Measurements from ENCODE around the gene GRM1. TPM values are rescaled to one million over a fixed set of nuclear protein-coding genes. Genes with fewer than 3 reads are reported as not detected.

The GRM1 gene
- polyA plus RNA-seq, 3 donors = not detected

- H2AFZ ChIP-seq (ENCODE audit: insufficient read depth, low read depth, low read length, poor library complexity, severe bottlenecking) = no peak overlapping the region
- intact Hi-C loops (cut with micrococcal nuclease) = no loop called here
- no peak overlapping the region for H3K4me3 Mint-ChIP-seq
- no peak for DNase-seq
- no peaks in the 10 kb centered on the region for H3K27me3 Mint-ChIP-seq (ENCODE audit: low read depth in 3 of 3)
- no peaks in the 10 kb centered on the region for H3K9me3 ChIP-seq (replicated peaks in 1 of 2; ENCODE audit: control insufficient read depth in 1 of 2, insufficient read depth in 1 of 2, low read length in 2 of 2)
- no peak overlapping the region for H3K27ac Mint-ChIP-seq
- WGBS (ENCODE audit: insufficient coverage) = no CpG with 5 or more reads among the region's 2 CpGs
- H3K79me2 ChIP-seq (ENCODE audit: insufficient read depth, low read length) = no peaks in the 10 kb centered on the region
- no peaks in the 10 kb centered on the region for H3K4me1 Mint-ChIP-seq
- no peak overlapping the region for H3K27ac ChIP-seq (ENCODE audit: low read depth in 1 of 2, low read length in 2 of 2)
- no peaks in the 10 kb centered on the region for H3K36me3 Mint-ChIP-seq
- H3K36me3 ChIP-seq (replicated peaks in 1 of 2; ENCODE audit: control insufficient read depth in 1 of 2, insufficient read depth in 2 of 2, low read length in 2 of 2) = no peaks in the 10 kb centered on the region
- H4K20me1 ChIP-seq (ENCODE audit: insufficient read depth, low read length) = no peaks in the 10 kb centered on the region
- peaks cover 0 to 6% (median 3%) of the 10 kb centered on the region in 7 donors for H3K9me3 Mint-ChIP-seq
- H3K9ac ChIP-seq (ENCODE audit: insufficient read depth, low read length, poor library complexity, severe bottlenecking) = no peak overlapping the region
- H3K4me1 ChIP-seq (ENCODE audit: control insufficient read depth in 1 of 2, insufficient read depth in 2 of 2, low read length in 2 of 2) = no peaks in the 10 kb centered on the region
- H3K27me3 ChIP-seq (ENCODE audit: control insufficient read depth in 2 of 2, insufficient read depth in 2 of 2, low read length in 2 of 2) = no peaks in the 10 kb centered on the region
- no peak overlapping the region for H3K4me2 ChIP-seq (replicated peaks; ENCODE audit: extremely low read depth, low read length, poor library complexity, severe bottlenecking)
- H3K4me3 ChIP-seq (replicated peaks in 1 of 3; ENCODE audit: low read depth in 2 of 3, low read length in 3 of 3) = no peak overlapping the region
- TF ChIP-seq, protein P1, sequence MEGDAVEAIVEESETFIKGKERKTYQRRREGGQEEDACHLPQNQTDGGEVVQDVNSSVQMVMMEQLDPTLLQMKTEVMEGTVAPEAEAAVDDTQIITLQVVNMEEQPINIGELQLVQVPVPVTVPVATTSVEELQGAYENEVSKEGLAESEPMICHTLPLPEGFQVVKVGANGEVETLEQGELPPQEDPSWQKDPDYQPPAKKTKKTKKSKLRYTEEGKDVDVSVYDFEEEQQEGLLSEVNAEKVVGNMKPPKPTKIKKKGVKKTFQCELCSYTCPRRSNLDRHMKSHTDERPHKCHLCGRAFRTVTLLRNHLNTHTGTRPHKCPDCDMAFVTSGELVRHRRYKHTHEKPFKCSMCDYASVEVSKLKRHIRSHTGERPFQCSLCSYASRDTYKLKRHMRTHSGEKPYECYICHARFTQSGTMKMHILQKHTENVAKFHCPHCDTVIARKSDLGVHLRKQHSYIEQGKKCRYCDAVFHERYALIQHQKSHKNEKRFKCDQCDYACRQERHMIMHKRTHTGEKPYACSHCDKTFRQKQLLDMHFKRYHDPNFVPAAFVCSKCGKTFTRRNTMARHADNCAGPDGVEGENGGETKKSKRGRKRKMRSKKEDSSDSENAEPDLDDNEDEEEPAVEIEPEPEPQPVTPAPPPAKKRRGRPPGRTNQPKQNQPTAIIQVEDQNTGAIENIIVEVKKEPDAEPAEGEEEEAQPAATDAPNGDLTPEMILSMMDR (IDR thresholded peaks at IDR 0.05) = no peak
Measured at GRCh38 chr6:146071781-146072180, 42.9 kb downstream of the GRM1 start.

DNA sequence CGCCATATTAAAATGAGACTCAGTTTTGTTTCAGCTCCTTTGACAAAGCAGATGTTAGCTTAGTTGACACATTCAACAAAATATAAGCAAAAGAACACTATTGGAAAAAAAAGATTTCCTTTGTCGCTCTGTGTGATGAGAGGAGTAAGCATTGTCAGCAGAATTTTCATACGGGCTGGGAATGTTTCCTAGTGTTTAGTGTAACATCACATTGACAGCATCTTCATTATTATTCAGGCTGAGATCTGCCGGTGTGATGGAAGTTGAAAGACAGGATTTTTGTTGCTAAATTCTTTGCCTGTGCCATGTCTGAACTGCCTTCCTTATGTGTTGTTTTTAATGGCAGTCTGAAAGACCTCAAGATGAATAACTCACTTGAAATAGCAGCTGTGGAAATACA lies 49.1 kb downstream of the GRM1 start:
- intact Hi-C loops (cut with micrococcal nuclease) = no loop called here
- Histone ChIP-seq H3K4me1 (ENCODE audit: control insufficient read depth in 1 of 2, insufficient read depth in 2 of 2, low read length in 2 of 2) (no peaks in the 10 kb centered on the region), H3K27ac (ENCODE audit: low read depth in 1 of 2, low read length in 2 of 2) (no peak overlapping the region), H3K4me3 (replicated peaks in 1 of 3; ENCODE audit: low read depth in 2 of 3, low read length in 3 of 3) (no peak overlapping the region), H2AFZ (ENCODE audit: insufficient read depth, low read depth, low read length, poor library complexity, severe bottlenecking) (no peak overlapping the region), H3K36me3 (replicated peaks in 1 of 2; ENCODE audit: control insufficient read depth in 1 of 2, insufficient read depth in 2 of 2, low read length in 2 of 2) (no peaks in the 10 kb centered on the region), H3K4me2 (replicated peaks; ENCODE audit: extremely low read depth, low read length, poor library complexity, severe bottlenecking) (no peak overlapping the region), H3K9me3 (replicated peaks in 1 of 2; ENCODE audit: control insufficient read depth in 1 of 2, insufficient read depth in 1 of 2, low read length in 2 of 2) (no peaks in the 10 kb centered on the region), H3K79me2 (ENCODE audit: insufficient read depth, low read length) (no peaks in the 10 kb centered on the region), H4K20me1 (ENCODE audit: insufficient read depth, low read length) (no peaks in the 10 kb centered on the region), H3K27me3 (ENCODE audit: control insufficient read depth in 2 of 2, insufficient read depth in 2 of 2, low read length in 2 of 2) (no peaks in the 10 kb centered on the region), H3K9ac (ENCODE audit: insufficient read depth, low read length, poor library complexity, severe bottlenecking) (no peak overlapping the region)
- no peak for DNase-seq
- Mint-ChIP-seq H3K4me3 (no peak overlapping the region), H3K27me3 (ENCODE audit: low read depth in 3 of 3) (no peaks in the 10 kb centered on the region), H3K9me3 (peaks cover 0 to 6% (median 2%) of the 10 kb centered on the region in 7 donors), H3K4me1 (no peaks in the 10 kb centered on the region), H3K27ac (no peak overlapping the region), H3K36me3 (no peaks in the 10 kb centered on the region)
- TF ChIP-seq, protein P1 (IDR thresholded peaks at IDR 0.05) = no peak
- WGBS (ENCODE audit: insufficient coverage) = no CpG with 5 or more reads among the region's 4 CpGs

All from CD14-positive monocyte (primary cell).